ENCODE data around the gene TMEM204.

TMEM204 gene

DNA sequence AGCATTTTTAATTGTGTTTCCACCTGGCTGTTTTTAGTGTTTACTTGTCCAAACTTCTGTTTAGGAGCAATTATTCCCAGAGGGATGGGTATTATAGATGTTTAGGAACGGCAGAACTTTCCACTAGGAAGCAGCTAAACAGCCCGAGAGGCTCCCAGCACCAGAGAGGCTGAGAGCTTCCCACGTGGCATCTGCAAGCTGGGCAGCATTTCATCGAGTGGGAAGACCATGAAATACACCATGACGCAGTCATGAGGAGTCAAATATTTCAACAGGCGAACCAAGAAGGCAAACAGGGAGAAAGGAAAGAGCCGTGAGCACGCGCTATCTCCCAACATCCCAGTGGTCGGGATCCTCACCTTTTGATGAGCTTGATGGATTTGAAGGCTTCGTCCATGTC, 24.1 kb downstream of the TMEM204 start:
- DNase-seq (ENCODE audit: extremely low read depth, low read depth) = no peak
- TF ChIP-seq, protein P1, sequence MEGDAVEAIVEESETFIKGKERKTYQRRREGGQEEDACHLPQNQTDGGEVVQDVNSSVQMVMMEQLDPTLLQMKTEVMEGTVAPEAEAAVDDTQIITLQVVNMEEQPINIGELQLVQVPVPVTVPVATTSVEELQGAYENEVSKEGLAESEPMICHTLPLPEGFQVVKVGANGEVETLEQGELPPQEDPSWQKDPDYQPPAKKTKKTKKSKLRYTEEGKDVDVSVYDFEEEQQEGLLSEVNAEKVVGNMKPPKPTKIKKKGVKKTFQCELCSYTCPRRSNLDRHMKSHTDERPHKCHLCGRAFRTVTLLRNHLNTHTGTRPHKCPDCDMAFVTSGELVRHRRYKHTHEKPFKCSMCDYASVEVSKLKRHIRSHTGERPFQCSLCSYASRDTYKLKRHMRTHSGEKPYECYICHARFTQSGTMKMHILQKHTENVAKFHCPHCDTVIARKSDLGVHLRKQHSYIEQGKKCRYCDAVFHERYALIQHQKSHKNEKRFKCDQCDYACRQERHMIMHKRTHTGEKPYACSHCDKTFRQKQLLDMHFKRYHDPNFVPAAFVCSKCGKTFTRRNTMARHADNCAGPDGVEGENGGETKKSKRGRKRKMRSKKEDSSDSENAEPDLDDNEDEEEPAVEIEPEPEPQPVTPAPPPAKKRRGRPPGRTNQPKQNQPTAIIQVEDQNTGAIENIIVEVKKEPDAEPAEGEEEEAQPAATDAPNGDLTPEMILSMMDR (IDR thresholded peaks at IDR 0.05; ENCODE audit: low read depth, low read length, missing control alignments) = no peak
- no peak overlapping the region for H3K4me3 ChIP-seq (replicated peaks; ENCODE audit: low read depth, low read length)

DNA sequence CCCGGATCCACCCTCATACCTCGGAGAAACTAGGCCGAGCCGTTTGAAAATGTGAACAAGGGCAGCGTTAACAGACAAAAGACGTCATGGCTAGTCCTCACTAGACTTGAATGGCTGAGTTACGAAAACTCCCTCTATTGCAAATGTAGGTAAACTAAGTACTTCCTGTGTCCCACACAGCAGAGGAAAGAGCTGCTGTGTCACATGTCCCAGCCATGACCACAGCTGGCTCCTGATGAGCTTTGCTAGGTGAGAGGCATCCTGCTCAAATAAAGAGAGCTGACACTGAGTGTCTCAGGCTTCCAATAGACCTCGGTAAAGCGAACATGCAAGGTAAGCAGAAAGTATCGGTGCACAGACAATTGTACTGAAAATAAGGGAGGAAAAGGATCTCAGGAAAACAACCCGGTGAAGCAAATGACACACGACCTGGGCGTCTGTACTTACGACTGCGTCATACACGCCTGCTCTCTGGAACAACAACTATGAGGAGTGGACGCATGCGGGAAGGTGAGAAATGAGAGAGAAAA, 26.0 kb downstream of the TMEM204 start:
- no peak for DNase-seq (ENCODE audit: extremely low read depth, low read depth)
- TF ChIP-seq, protein P1 (IDR thresholded peaks at IDR 0.05; ENCODE audit: low read depth, low read length, missing control alignments) = no peak
- H3K4me3 ChIP-seq (replicated peaks; ENCODE audit: low read depth, low read length) = no peak overlapping the region

DNA sequence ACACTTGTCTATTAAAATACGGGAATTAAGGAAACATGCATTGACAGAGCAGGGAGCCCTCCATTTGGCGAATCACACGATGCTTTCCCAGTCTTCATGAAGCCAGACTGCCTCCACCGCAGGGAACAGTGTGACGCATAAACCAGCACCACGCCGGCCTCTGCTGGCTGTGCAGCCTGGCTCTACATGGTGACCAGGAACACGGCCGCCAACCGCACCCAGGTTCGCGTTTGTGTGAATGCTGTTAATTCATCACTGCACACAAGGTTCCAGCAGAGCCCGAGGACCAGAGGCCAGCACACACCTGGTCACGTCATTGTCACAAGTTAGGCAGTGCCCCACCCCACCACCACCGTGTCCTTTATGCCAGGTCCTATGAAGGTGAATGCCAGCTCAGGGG, 26.7 kb downstream of the TMEM204 start:
- TF ChIP-seq, protein P1 (IDR thresholded peaks at IDR 0.05; ENCODE audit: low read depth, low read length, missing control alignments) = no peak
- H3K4me3 ChIP-seq (replicated peaks; ENCODE audit: low read depth, low read length) = no peak overlapping the region
- DNase-seq (ENCODE audit: extremely low read depth, low read depth) = no peak

DNA sequence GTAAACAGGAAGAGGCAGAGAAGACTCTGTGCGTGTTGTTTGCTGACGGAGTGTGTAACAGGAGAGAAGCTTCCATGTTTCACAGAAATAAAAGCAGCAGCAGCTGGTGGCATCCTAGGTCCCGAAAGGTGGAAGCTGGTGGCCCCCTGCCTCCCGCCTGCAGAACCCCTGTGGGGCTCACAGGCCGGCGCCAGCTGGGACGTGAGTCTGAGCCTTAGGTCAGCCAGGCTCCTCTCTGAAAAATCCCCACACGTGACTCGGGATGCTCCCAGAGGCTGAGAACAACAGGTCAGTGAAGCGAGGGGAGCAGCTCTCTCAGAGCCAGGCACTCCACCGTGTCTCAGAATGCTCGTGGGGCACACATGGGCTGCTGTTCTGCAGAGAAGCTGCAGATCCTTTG, 27.4 kb downstream of the TMEM204 start:
- TF ChIP-seq, protein P1 (IDR thresholded peaks at IDR 0.05; ENCODE audit: low read depth, low read length, missing control alignments) = no peak
- no peak for DNase-seq (ENCODE audit: extremely low read depth, low read depth)
- no peak overlapping the region for H3K4me3 ChIP-seq (replicated peaks; ENCODE audit: low read depth, low read length)

DNA sequence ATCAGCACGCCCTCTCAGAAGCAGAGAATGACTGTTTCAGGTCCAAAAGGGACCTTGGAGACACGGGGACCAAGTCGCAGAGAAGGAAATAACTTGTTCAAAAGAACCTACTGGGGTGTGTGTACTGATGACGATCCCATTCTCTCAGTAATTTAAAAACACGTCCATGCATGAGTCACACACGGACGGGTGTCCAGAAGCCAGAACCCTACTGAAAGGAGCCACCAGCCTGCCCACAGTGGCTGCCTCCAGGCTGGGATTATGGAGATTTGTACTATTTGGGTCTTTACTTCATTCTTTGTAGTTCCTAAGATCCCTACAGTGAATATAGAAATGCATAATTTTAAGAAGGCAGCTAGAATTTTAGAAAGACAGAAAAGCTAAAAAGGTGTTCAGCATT, 27.8 kb downstream of the TMEM204 start:
- H3K4me3 ChIP-seq (replicated peaks; ENCODE audit: low read depth, low read length) = no peak overlapping the region
- no peak for DNase-seq (ENCODE audit: extremely low read depth, low read depth)
- TF ChIP-seq, protein P1 (IDR thresholded peaks at IDR 0.05; ENCODE audit: low read depth, low read length, missing control alignments) = no peak

DNA sequence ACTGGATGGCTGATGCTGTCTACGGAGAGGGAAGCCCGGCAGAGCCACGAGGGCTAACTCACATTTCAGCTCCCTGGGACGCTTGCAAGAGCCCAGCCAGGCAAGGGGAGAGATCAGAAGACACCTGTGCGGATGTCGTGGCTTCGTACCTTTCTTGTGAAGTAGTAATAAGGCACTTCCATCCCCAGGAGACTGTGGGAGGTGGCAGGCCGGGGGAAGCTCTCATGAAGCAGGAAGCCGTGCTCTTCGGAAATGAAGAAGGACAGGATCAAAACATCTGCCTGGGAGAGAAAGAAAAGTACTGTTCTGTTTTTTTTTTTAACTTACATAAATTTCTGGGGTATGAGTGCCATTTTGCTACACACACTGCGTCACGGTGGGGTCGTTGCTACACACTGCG, 28.4 kb downstream of the TMEM204 start:
- TF ChIP-seq, protein P1 (IDR thresholded peaks at IDR 0.05; ENCODE audit: low read depth, low read length, missing control alignments) = no peak
- DNase-seq (ENCODE audit: extremely low read depth, low read depth) = no peak
- no peak overlapping the region for H3K4me3 ChIP-seq (replicated peaks; ENCODE audit: low read depth, low read length)

DNA sequence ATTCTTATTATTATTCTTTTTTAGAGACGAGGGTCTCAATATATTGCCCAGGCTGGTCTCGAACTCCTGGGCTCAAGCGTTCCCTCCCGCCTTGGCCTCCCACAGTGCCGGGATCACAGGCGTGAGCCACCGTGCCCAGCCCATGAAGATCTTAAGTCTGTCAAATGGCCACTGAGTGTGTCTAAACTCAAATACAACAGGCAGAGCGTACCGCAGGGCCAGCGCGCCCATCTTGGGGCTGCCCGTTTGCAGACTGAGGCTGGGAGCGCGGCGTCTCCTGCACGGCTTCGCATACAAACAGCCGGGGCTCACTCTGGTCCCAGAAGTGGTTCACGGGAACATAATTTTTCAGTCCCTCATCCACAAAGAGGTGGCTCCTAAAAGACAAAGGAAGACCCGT, 30.3 kb downstream of the TMEM204 start:
- no peak for DNase-seq (ENCODE audit: extremely low read depth, low read depth)
- TF ChIP-seq, protein P1 (IDR thresholded peaks at IDR 0.05; ENCODE audit: low read depth, low read length, missing control alignments) = no peak

More for the DNA sequence above, 30.3 kb downstream of the TMEM204 start:
- H3K4me3 ChIP-seq (replicated peaks; ENCODE audit: low read depth, low read length) = no peak overlapping the region
